NCI-H187 (cell line): ENCODE data around the gene PDXDC1.
"Not testable (repeated sequence)": the region's sequence is repeated elsewhere in the genome, so short reads cannot be mapped to it uniquely, and the experiment has no call there.

Source experiments
- DNase-seq, 2 experiments: peaks; one replicate each; lab custom pipeline; 2025; lab: John Stamatoyannopoulos, UW

PDXDC1 gene

GRCh38 chr16:15016951-15017580 is 42.2 kb downstream of the PDXDC1 start:
- not testable (repeated sequence) for DNase-seq

- DNase-seq: not testable (repeated sequence)
These were observed 46.6 kb downstream of the PDXDC1 start for GRCh38 chr16:15021429-15021828.

GRCh38 chr16:15022194-15022593 is 47.4 kb downstream of the PDXDC1 start:
- not testable (repeated sequence) for DNase-seq

GRCh38 chr16:15023381-15024077 is 48.7 kb downstream of the PDXDC1 start:
- not testable (repeated sequence) for DNase-seq

GRCh38 chr16:15024858-15025199 is 50.0 kb downstream of the PDXDC1 start:
- DNase-seq: not testable (repeated sequence)

GRCh38 chr16:15025234-15025951 is 50.6 kb downstream of the PDXDC1 start:
- not testable (repeated sequence) for DNase-seq

GRCh38 chr16:15027051-15027450 is 52.2 kb downstream of the PDXDC1 start:
- DNase-seq: not testable (repeated sequence)

GRCh38 chr16:15027503-15028344 is 52.9 kb downstream of the PDXDC1 start:
- not testable (repeated sequence) for DNase-seq

- DNase-seq: not testable (repeated sequence)
These were observed 53.5 kb downstream of the PDXDC1 start for GRCh38 chr16:15028345-15028715.

- not testable (repeated sequence) for DNase-seq
These were observed 54.2 kb downstream of the PDXDC1 start for GRCh38 chr16:15028801-15029698.

- not testable (repeated sequence) for DNase-seq
These were observed 54.9 kb downstream of the PDXDC1 start for GRCh38 chr16:15029749-15030148.

GRCh38 chr16:15031179-15031578 is 56.4 kb downstream of the PDXDC1 start:
- no peak for DNase-seq

GRCh38 chr16:15031586-15031985 is 56.8 kb downstream of the PDXDC1 start:
- no peak for DNase-seq

GRCh38 chr16:15032547-15033308 is 57.9 kb downstream of the PDXDC1 start:
- no peak for DNase-seq

GRCh38 chr16:15033309-15033707 is 58.5 kb downstream of the PDXDC1 start:
- no peak for DNase-seq

- no peak for DNase-seq
These were observed 59.7 kb downstream of the PDXDC1 start for GRCh38 chr16:15034266-15035162.

- DNase-seq: no peak
These were observed 60.4 kb downstream of the PDXDC1 start for GRCh38 chr16:15035163-15035729.

GRCh38 chr16:15037003-15037402 is 62.2 kb downstream of the PDXDC1 start:
- DNase-seq: no peak

- no peak for DNase-seq
These were observed 62.9 kb downstream of the PDXDC1 start for GRCh38 chr16:15037745-15038144.
